CD8-positive, alpha-beta memory T cell (primary cell): ENCODE data around the gene MCF2L. TPM values are rescaled to one million over a fixed set of nuclear protein-coding genes. Genes with fewer than 3 reads are reported as not detected.

ENCODE experiments used
- CTCF ChIA-PET: fragments of 350-600 bp; sonication (Branson Sonifier 250); formaldehyde crosslinking; loops from one replicate; lab custom pipeline; 2021; ENCODE audit warnings: antibody characterized with exemption; lab: Charles Lee
- POLR2A ChIA-PET: fragments of 350-600 bp; sonication (Branson Sonifier 250); formaldehyde crosslinking; loops from one replicate; lab custom pipeline; 2021; ENCODE audit warnings: antibody characterized with exemption; lab: Charles Lee
- DNase-seq, 5 donors: peaks; one replicate each; pipeline versions ENCODE4 v3.0.0 to v3.0.0-alpha.2; 2020 to 2022; ENCODE audit warnings: mixed read lengths in 1 of 5
- H3K27ac ChIP-seq: one replicate; pipeline ENCODE4 v1.7.0; 2013; ENCODE audit warnings: low read depth, mild to moderate bottlenecking, low read length, moderate library complexity
- H3K27me3 ChIP-seq: 2 replicates; pipeline ENCODE4 v1.7.0; 2013; ENCODE audit warnings: low read length, mild to moderate bottlenecking; ENCODE audit not compliant: insufficient read depth, poor library complexity, severe bottlenecking
- H3K36me3 ChIP-seq: 2 replicates; pipeline ENCODE4 v1.7.0; 2013; ENCODE audit warnings: mild to moderate bottlenecking, low read length, moderate library complexity; ENCODE audit not compliant: insufficient read depth
- H3K4me1 ChIP-seq: 2 replicates; pipeline ENCODE4 v1.7.0; 2013; ENCODE audit warnings: mild to moderate bottlenecking, low read length, moderate library complexity; ENCODE audit not compliant: insufficient read depth
- H3K4me3 ChIP-seq: 2 replicates; pipeline ENCODE4 v1.7.0; 2013; ENCODE audit warnings: mild to moderate bottlenecking, low read length
- H3K9me3 ChIP-seq: 2 replicates; pipeline ENCODE4 v1.7.0; 2013; ENCODE audit warnings: mild to moderate bottlenecking, low read length
- H3K27ac Mint-ChIP-seq, 8 donors: one replicate each; pipeline ENCODE4 v1.8.0; 2020 to 2021; ENCODE audit warnings: mixed read lengths in 8 of 8, mild to moderate bottlenecking in 6 of 8, inconsistent platforms in 3 of 8, moderate library complexity in 3 of 8
- H3K27me3 Mint-ChIP-seq, 2 donors: one replicate each; pipeline ENCODE4 v1.8.0; 2020 to 2021; ENCODE audit warnings: mixed read lengths in 2 of 2, mild to moderate bottlenecking in 1 of 2, moderate library complexity in 1 of 2
- H3K36me3 Mint-ChIP-seq, 3 donors: one replicate each; pipeline ENCODE4 v1.8.0; 2020 to 2021; ENCODE audit warnings: mixed read lengths in 3 of 3, inconsistent platforms in 1 of 3, mild to moderate bottlenecking in 1 of 3
- H3K4me1 Mint-ChIP-seq, 3 donors: one replicate each; pipeline ENCODE4 v1.8.0; 2020 to 2021; ENCODE audit warnings: mixed read lengths in 3 of 3, inconsistent platforms in 1 of 3, mild to moderate bottlenecking in 1 of 3
- H3K4me3 Mint-ChIP-seq, 7 donors: one replicate each; pipeline ENCODE4 v1.8.0; 2020 to 2021; ENCODE audit warnings: mixed read lengths in 7 of 7, mild to moderate bottlenecking in 6 of 7, moderate library complexity in 4 of 7, inconsistent platforms in 2 of 7
- H3K9me3 Mint-ChIP-seq, 5 donors: one replicate each; pipeline ENCODE4 v1.8.0; 2020 to 2022; ENCODE audit warnings: mixed read lengths in 5 of 5, mild to moderate bottlenecking in 3 of 5, moderate library complexity in 2 of 5, inconsistent platforms in 1 of 5
- polyA plus RNA-seq: library from polyadenylated mRNA; unstranded; fragments of 300-500 nt; fragmentation: Illumina TruSeq; gene quantifications from one replicate; pipeline ENCODE4 v1.2.3, GENCODE V29; 2021
- total RNA-seq, 2 experiments: library from RNA; stranded (reverse); gene quantifications; one replicate each; pipeline ENCODE4 v1.2.3, GENCODE V29; 2021

Gene MCF2L
- total and polyA plus RNA-seq, 3 experiments from 2014 or later, result 2.5 to 9.6 (median 9.1) TPM

GRCh38 chr13:113016526-113017295, 47.7 kb downstream of the MCF2L start:
- ChIA-PET CTCF (no interaction called here), POLR2A (no interaction called here)
- Mint-ChIP-seq H3K9me3 (no peaks in the 10 kb centered on the region), H3K27me3 (no peaks in the 10 kb centered on the region), H3K36me3 (peaks cover 0 to 27% (median 7%) of the 10 kb centered on the region in 3 donors), H3K4me1 (peaks cover 0 to 10% (median 3%) of the 10 kb centered on the region in 3 donors), H3K4me3 (no peak overlapping the region), H3K27ac (no peak overlapping the region)
- H3K36me3 ChIP-seq, result no peaks in the 10 kb centered on the region
- H3K27me3 ChIP-seq, result no peaks in the 10 kb centered on the region
- H3K4me1 ChIP-seq, result no peaks in the 10 kb centered on the region
- H3K9me3 ChIP-seq, result no peaks in the 10 kb centered on the region
- H3K4me3 ChIP-seq, result no peak overlapping the region
- H3K27ac ChIP-seq, result no peak overlapping the region
- DNase-seq, result no peak

DNA sequence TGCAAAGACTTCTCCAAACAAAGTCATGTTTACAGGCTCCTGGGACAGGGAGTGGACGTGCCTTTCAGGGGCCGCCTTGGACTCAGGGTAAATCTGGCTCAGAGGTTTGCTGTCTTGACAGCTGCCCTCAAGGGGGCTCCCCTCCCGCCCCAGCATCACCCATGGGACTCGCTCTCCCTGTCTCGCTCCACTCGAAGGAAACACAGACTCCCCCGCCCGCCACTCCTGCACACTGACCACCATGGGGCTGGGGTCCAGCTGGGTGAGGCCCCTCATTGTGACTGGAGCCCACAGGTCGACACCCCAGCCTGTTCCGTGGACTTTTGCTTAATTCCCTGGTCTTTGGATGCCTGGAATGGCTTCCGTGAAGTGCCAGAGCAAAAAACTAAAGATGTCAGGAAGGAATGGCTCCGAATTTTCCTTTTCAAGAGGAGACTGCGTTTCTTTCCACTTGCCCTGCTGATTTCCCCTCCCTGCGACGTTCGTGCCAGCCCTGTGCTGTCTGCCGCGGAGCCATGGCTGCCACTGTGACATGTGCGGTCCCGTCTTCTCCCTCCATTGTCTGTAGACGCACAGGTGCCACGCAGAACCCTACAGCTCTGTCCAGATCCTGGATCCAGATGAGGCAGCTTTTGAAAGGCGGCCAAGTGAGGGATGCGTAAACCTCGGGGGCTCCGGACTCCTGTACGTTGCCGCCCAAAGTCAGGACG, 48.6 kb downstream of the MCF2L start:
- Histone ChIP-seq H3K4me3 (no peak overlapping the region), H3K9me3 (no peaks in the 10 kb centered on the region), H3K27me3 (no peaks in the 10 kb centered on the region), H3K27ac (no peak overlapping the region), H3K4me1 (no peaks in the 10 kb centered on the region), H3K36me3 (no peaks in the 10 kb centered on the region)
- Mint-ChIP-seq H3K4me3 (no peak overlapping the region), H3K27ac (no peak overlapping the region), H3K36me3 (peaks cover 0 to 27% (median 7%) of the 10 kb centered on the region in 3 donors), H3K27me3 (no peaks in the 10 kb centered on the region), H3K9me3 (no peaks in the 10 kb centered on the region), H3K4me1 (peaks cover 0 to 10% (median 3%) of the 10 kb centered on the region in 3 donors)
- no peak for DNase-seq
- CTCF ChIA-PET, result interaction anchor here (1.3 kb wide), 1 partner anchor 14 kb away, joined by 3 read pairs; no protein-coding TSS in a partner anchor
- POLR2A ChIA-PET, result no interaction called here

- peaks cover 0 to 10% (median 3%) of the 10 kb centered on the region in 3 donors for H3K4me1 Mint-ChIP-seq
- no peak for DNase-seq
- Histone ChIP-seq H3K4me1 (no peaks in the 10 kb centered on the region), H3K27ac (no peak overlapping the region), H3K4me3 (no peak overlapping the region), H3K36me3 (no peaks in the 10 kb centered on the region), H3K27me3 (no peaks in the 10 kb centered on the region), H3K9me3 (no peaks in the 10 kb centered on the region)
- peaks cover 0 to 27% (median 7%) of the 10 kb centered on the region in 3 donors for H3K36me3 Mint-ChIP-seq
- no peaks in the 10 kb centered on the region for H3K27me3 Mint-ChIP-seq
- CTCF ChIA-PET, result interaction anchor here (1.3 kb wide), 1 partner anchor 13 kb away, joined by 3 read pairs; no protein-coding TSS in a partner anchor
- no peak overlapping the region for H3K27ac Mint-ChIP-seq
- H3K9me3 Mint-ChIP-seq, result no peaks in the 10 kb centered on the region
- no peak overlapping the region for H3K4me3 Mint-ChIP-seq
- POLR2A ChIA-PET, result no interaction called here
These were observed 49.9 kb downstream of the MCF2L start for GRCh38 chr13:113018676-113019465.

- H3K4me1 Mint-ChIP-seq, result peaks cover 0 to 10% (median 3%) of the 10 kb centered on the region in 3 donors
- H3K9me3 Mint-ChIP-seq, result no peaks in the 10 kb centered on the region
- CTCF ChIA-PET, result no interaction called here
- DNase-seq, result no peak
- H3K27ac ChIP-seq, result no peak overlapping the region
- no peaks in the 10 kb centered on the region for H3K4me1 ChIP-seq
- H3K4me3 Mint-ChIP-seq, result no peak overlapping the region
- H3K9me3 ChIP-seq, result no peaks in the 10 kb centered on the region
- H3K27me3 Mint-ChIP-seq, result no peaks in the 10 kb centered on the region
- H3K36me3 Mint-ChIP-seq, result peaks cover 0 to 26% (median 7%) of the 10 kb centered on the region in 3 donors
- peak overlapping the region in 1 of 8 donors; percentile 0 for H3K27ac Mint-ChIP-seq
- H3K4me3 ChIP-seq, result no peak overlapping the region
- H3K36me3 ChIP-seq, result no peaks in the 10 kb centered on the region
- no peaks in the 10 kb centered on the region for H3K27me3 ChIP-seq
- POLR2A ChIA-PET, result no interaction called here
These were observed 51.5 kb downstream of the MCF2L start for GRCh38 chr13:113020323-113021080.

DNA sequence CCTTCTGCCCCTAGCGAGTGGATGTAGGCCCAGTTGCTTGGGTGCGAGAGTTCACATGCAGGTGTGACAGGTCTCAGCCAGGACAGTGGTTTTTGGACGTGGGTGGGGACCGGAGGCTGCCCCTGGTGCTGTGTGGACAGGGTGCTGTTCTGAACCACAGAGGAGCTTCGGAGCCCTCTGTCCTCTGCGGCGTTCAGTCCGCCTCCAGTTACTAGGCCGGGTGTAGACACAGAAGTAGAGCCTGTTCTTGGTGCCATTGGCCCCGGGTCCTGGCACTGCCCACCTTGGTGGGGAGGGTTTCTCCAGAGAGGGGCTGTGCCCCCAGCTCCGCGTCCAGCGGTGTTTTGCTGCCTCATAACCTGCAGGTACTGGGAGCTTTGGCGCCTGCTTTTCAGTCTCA, 52.4 kb downstream of the MCF2L start:
- H3K4me3 ChIP-seq, result no peak overlapping the region
- CTCF ChIA-PET, result no interaction called here
- no peak overlapping the region for H3K27ac Mint-ChIP-seq

DNA sequence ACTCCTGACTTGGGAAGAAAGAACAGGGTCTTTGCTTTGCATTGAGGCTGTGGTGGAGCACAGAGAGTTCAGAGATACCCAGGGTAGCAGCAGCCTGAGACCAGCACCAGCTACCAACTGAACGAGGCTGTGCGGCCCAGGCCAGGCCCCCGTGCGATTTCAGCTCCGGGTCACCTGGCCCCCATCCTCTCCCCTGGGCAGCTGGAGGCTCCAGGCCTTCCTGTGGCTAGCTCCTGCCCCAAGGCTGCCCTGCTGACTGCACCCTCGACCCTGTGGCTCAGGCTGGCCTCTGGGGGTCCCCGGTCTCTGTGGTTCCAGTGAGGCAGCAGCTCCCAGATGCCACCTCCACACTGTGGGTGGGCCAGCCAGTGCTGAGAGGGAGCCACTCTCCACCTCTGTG, 52.8 kb downstream of the MCF2L start:
- Mint-ChIP-seq H3K4me3 (no peak overlapping the region), H3K27me3 (no peaks in the 10 kb centered on the region), H3K27ac (no peak overlapping the region), H3K36me3 (peaks cover 0 to 23% (median 7%) of the 10 kb centered on the region in 3 donors), H3K9me3 (no peaks in the 10 kb centered on the region), H3K4me1 (peaks cover 0 to 10% (median 3%) of the 10 kb centered on the region in 3 donors)
- DNase-seq, result no peak
- ChIA-PET POLR2A (no interaction called here), CTCF (interaction anchor here (1.0 kb wide), 1 partner anchor 10 kb away, joined by 3 read pairs; no protein-coding TSS in a partner anchor)
- H3K4me3 ChIP-seq, result no peak overlapping the region
- no peak overlapping the region for H3K27ac ChIP-seq
- no peaks in the 10 kb centered on the region for H3K36me3 ChIP-seq
- H3K9me3 ChIP-seq, result no peaks in the 10 kb centered on the region
- no peaks in the 10 kb centered on the region for H3K4me1 ChIP-seq
- H3K27me3 ChIP-seq, result no peaks in the 10 kb centered on the region

More for the DNA sequence above, 52.4 kb downstream of the MCF2L start:
- H3K4me1 ChIP-seq, result no peaks in the 10 kb centered on the region
- no peaks in the 10 kb centered on the region for H3K27me3 Mint-ChIP-seq
- H3K9me3 Mint-ChIP-seq, result no peaks in the 10 kb centered on the region
- no peaks in the 10 kb centered on the region for H3K27me3 ChIP-seq
- no peaks in the 10 kb centered on the region for H3K9me3 ChIP-seq
- peaks cover 0 to 10% (median 3%) of the 10 kb centered on the region in 3 donors for H3K4me1 Mint-ChIP-seq
- DNase-seq, result no peak
- H3K36me3 Mint-ChIP-seq, result peaks cover 0 to 25% (median 7%) of the 10 kb centered on the region in 3 donors
- no peaks in the 10 kb centered on the region for H3K36me3 ChIP-seq
- H3K27ac ChIP-seq, result no peak overlapping the region
- POLR2A ChIA-PET, result no interaction called here
- H3K4me3 Mint-ChIP-seq, result no peak overlapping the region

DNA sequence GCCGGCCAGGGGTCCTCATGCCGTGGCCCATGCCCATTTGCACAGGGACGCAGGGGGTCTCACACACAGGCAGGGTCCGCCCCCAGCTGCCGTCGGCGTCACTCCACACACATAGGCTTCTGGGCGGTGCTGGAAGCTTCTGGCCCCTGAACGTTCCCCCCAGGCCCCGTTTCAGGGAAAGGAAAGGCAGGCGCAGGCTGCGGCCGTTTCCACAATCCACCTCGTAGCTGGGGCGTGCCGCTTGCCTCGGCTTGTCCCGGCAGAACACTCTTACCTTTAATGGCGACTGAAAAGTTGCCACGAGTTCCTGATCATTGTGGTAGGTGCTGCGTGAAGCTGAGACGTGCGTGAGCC, 53.4 kb downstream of the MCF2L start:
- no peak overlapping the region for H3K27ac Mint-ChIP-seq
- H3K27me3 Mint-ChIP-seq, result no peaks in the 10 kb centered on the region
- peaks cover 0 to 18% (median 7%) of the 10 kb centered on the region in 3 donors for H3K36me3 Mint-ChIP-seq
- no peak overlapping the region for H3K4me3 Mint-ChIP-seq
- CTCF ChIA-PET, result interaction anchor here (1.0 kb wide), 1 partner anchor 10 kb away, joined by 3 read pairs; no protein-coding TSS in a partner anchor
- no peaks in the 10 kb centered on the region for H3K9me3 Mint-ChIP-seq
- peaks cover 0 to 10% (median 3%) of the 10 kb centered on the region in 3 donors for H3K4me1 Mint-ChIP-seq
- H3K4me1 ChIP-seq, result no peaks in the 10 kb centered on the region
- POLR2A ChIA-PET, result no interaction called here
- H3K4me3 ChIP-seq, result no peak overlapping the region
- H3K27me3 ChIP-seq, result no peaks in the 10 kb centered on the region
- no peaks in the 10 kb centered on the region for H3K36me3 ChIP-seq
- DNase-seq, result no peak
- H3K27ac ChIP-seq, result no peak overlapping the region
- no peaks in the 10 kb centered on the region for H3K9me3 ChIP-seq
